ENCODE measurements around the gene COLEC12.

- TF ChIP-seq CTCF (IDR thresholded peaks at IDR 0.05) (no peak), POLR2AphosphoS5 (IDR thresholded peaks at IDR 0.05) (peak in 1 of 2 donors; percentile 14), EP300 (IDR thresholded peaks at IDR 0.05) (no peak)
These were observed 53.5 kb downstream of the COLEC12 start for GRCh38 chr18:446941-447560.
